ENCODE data around the gene TAS2R5. TPM values are rescaled to one million over a fixed set of nuclear protein-coding genes. Genes with fewer than 3 reads are reported as not detected.
A peak's percentile ranks its signal among the peaks of the same experiment; 100 is the strongest.
"Not testable (repeated sequence)": the region's sequence is repeated elsewhere in the genome, so short reads cannot be mapped to it uniquely, and the experiment has no call there.

The TAS2R5 gene
- total and polyA plus RNA-seq, 4 donors = 0.41 to 6.8 (median 0.86) TPM

GRCh38 chr7:141788296-141788695, 1.7 kb upstream of the TAS2R5 start:
- DNase-seq = peak in 2 of 3 donors; percentile 34 to 47
- Histone ChIP-seq H3K4me3 (no peak overlapping the region), H3K4me1 (ENCODE audit: control insufficient read depth in 5 of 5, insufficient read depth in 5 of 5, low read length in 5 of 5) (peaks cover 0 to 5% (median 0%) of the 10 kb centered on the region in 5 donors), H3K36me3 (ENCODE audit: control insufficient read depth in 4 of 4, insufficient read depth in 4 of 4, low read length in 4 of 4) (peaks cover 0 to 6% (median under 1%) of the 10 kb centered on the region in 4 donors), H3K27ac (ENCODE audit: low read depth in 1 of 2, low read length in 1 of 2) (no peak overlapping the region), H3K9ac (ENCODE audit: insufficient read depth in 1 of 2, low read length in 2 of 2) (no peak overlapping the region), H3K9me3 (ENCODE audit: control insufficient read depth in 4 of 4, insufficient read depth in 3 of 4, low read length in 3 of 4) (no peaks in the 10 kb centered on the region), H3K27me3 (ENCODE audit: control insufficient read depth in 3 of 3, insufficient read depth in 3 of 3, low read length in 2 of 3) (no peaks in the 10 kb centered on the region)
- ATAC-seq (ENCODE audit: insufficient read depth, low FRiP score) = no peak
- 52 to 70% methylated on average over 2 of the region's 2 CpGs for WGBS, 2 donors
- TF ChIP-seq CTCF (IDR thresholded peaks at IDR 0.05; ENCODE audit: control extremely low read depth, extremely low read depth) = no peak

- ATAC-seq (ENCODE audit: insufficient read depth, low FRiP score) = no peak
- peaks cover 0 to 5% (median 0%) of the 10 kb centered on the region in 5 donors for H3K4me1 ChIP-seq (ENCODE audit: control insufficient read depth in 5 of 5, insufficient read depth in 5 of 5, low read length in 5 of 5)
- H3K4me3 ChIP-seq = no peak overlapping the region
- no peak overlapping the region for H3K9ac ChIP-seq (ENCODE audit: insufficient read depth in 1 of 2, low read length in 2 of 2)
- no peak overlapping the region for H3K27ac ChIP-seq (ENCODE audit: low read depth in 1 of 2, low read length in 1 of 2)
- no peak for TF ChIP-seq CTCF (IDR thresholded peaks at IDR 0.05; ENCODE audit: control extremely low read depth, extremely low read depth)
- DNase-seq = no peak
- no peaks in the 10 kb centered on the region for H3K27me3 ChIP-seq (ENCODE audit: control insufficient read depth in 3 of 3, insufficient read depth in 3 of 3, low read length in 2 of 3)
- 76 to 94% methylated on average over 2 of the region's 2 CpGs for WGBS, 2 donors
- peaks cover 0 to 6% (median under 1%) of the 10 kb centered on the region in 4 donors for H3K36me3 ChIP-seq (ENCODE audit: control insufficient read depth in 4 of 4, insufficient read depth in 4 of 4, low read length in 4 of 4)
- H3K9me3 ChIP-seq (ENCODE audit: control insufficient read depth in 4 of 4, insufficient read depth in 3 of 4, low read length in 3 of 4) = no peaks in the 10 kb centered on the region
Measured at GRCh38 chr7:141792526-141792925, 2.5 kb downstream of the TAS2R5 start.

GRCh38 chr7:141820067-141820466, 30.1 kb downstream of the TAS2R5 start:
- no peak for TF ChIP-seq CTCF (IDR thresholded peaks at IDR 0.05; ENCODE audit: control extremely low read depth, extremely low read depth)
- DNase-seq = peak in 1 of 3 donors; percentile 1
- peaks cover 0 to 11% (median 7%) of the 10 kb centered on the region in 4 donors for H3K9me3 ChIP-seq (ENCODE audit: control insufficient read depth in 4 of 4, insufficient read depth in 3 of 4, low read length in 3 of 4)
- no peak overlapping the region for H3K9ac ChIP-seq (ENCODE audit: insufficient read depth in 1 of 2, low read length in 2 of 2)
- H3K36me3 ChIP-seq (ENCODE audit: control insufficient read depth in 4 of 4, insufficient read depth in 4 of 4, low read length in 4 of 4) = no peaks in the 10 kb centered on the region
- no peaks in the 10 kb centered on the region for H3K4me1 ChIP-seq (ENCODE audit: control insufficient read depth in 5 of 5, insufficient read depth in 5 of 5, low read length in 5 of 5)
- no peaks in the 10 kb centered on the region for H3K27me3 ChIP-seq (ENCODE audit: control insufficient read depth in 3 of 3, insufficient read depth in 3 of 3, low read length in 2 of 3)
- 94 to 98% methylated on average over 1 of the region's 1 CpG for WGBS, 2 donors
- no peak for ATAC-seq (ENCODE audit: insufficient read depth, low FRiP score)
- H3K4me3 ChIP-seq = no peak overlapping the region
- no peak overlapping the region for H3K27ac ChIP-seq (ENCODE audit: low read depth in 1 of 2, low read length in 1 of 2)

- H3K9ac ChIP-seq (ENCODE audit: insufficient read depth in 1 of 2, low read length in 2 of 2); H3K4me1 ChIP-seq (ENCODE audit: control insufficient read depth in 5 of 5, insufficient read depth in 5 of 5, low read length in 5 of 5); H3K27me3 ChIP-seq (ENCODE audit: control insufficient read depth in 3 of 3, insufficient read depth in 3 of 3, low read length in 2 of 3); H3K27ac ChIP-seq (ENCODE audit: low read depth in 1 of 2, low read length in 1 of 2); H3K36me3 ChIP-seq (ENCODE audit: control insufficient read depth in 4 of 4, insufficient read depth in 4 of 4, low read length in 4 of 4); ATAC-seq (ENCODE audit: insufficient read depth, low FRiP score); DNase-seq; H3K4me3 ChIP-seq: not testable (repeated sequence)
- peaks cover 0 to 11% (median 6%) of the 10 kb centered on the region in 4 donors for H3K9me3 ChIP-seq (ENCODE audit: control insufficient read depth in 4 of 4, insufficient read depth in 3 of 4, low read length in 3 of 4)
Measured at GRCh38 chr7:141822432-141822831, 32.4 kb downstream of the TAS2R5 start.
